ENCODE results near the gene TNKS2. TPM values are rescaled to one million over a fixed set of nuclear protein-coding genes. Genes with fewer than 3 reads are reported as not detected.
"Not testable (repeated sequence)": the region's sequence is repeated elsewhere in the genome, so short reads cannot be mapped to it uniquely, and the experiment has no call there.

Gene TNKS2
- total RNA-seq, 1 experiment from 2014 or later: 54.3 TPM

DNA sequence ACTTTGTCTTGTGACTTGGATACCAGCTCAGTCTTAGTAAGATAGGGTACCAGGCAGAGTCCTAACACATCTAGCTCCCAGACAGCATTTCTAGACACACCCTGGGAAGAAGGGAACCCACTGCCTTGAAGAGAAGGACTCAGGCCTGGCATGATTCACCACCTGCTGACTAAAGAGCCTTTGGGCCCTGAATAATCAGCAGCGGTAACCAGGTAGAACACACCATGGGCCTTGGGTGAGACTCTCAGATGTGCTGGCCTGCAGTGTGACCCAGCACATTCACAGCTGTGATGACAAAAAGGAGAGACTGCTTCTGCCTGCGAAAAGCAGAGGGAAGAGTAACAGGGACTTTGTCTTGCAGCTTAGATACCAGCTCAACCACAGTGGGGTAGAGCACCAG lies 10.4 kb upstream of the TNKS2 start:
- DNase-seq (ENCODE audit: low spot score): no peak
- in situ Hi-C loops (cut with HindIII; ENCODE audit: low sequenced_read_pairs): no loop called here

DNA sequence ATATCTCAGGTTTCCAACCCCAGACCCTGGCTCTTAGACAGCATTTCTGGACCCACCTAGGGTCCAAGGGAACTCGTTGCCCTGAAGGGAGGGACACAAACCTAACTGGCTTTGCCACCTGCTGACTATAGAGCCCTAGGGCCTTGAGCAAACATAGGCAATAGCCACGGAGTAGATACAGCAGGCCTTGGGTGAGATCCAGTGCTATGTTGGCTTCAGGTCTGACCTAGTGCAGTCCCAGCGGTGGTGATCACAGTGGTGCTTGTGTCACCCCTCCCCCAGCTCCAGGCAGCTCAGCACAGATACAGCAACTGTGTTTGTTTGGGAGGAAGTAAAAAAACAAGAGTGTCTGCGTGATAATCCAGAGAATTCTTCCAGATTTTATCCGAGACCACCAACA lies 9.7 kb upstream of the TNKS2 start:
- in situ Hi-C loops (cut with HindIII; ENCODE audit: low sequenced_read_pairs): no loop called here

DNA sequence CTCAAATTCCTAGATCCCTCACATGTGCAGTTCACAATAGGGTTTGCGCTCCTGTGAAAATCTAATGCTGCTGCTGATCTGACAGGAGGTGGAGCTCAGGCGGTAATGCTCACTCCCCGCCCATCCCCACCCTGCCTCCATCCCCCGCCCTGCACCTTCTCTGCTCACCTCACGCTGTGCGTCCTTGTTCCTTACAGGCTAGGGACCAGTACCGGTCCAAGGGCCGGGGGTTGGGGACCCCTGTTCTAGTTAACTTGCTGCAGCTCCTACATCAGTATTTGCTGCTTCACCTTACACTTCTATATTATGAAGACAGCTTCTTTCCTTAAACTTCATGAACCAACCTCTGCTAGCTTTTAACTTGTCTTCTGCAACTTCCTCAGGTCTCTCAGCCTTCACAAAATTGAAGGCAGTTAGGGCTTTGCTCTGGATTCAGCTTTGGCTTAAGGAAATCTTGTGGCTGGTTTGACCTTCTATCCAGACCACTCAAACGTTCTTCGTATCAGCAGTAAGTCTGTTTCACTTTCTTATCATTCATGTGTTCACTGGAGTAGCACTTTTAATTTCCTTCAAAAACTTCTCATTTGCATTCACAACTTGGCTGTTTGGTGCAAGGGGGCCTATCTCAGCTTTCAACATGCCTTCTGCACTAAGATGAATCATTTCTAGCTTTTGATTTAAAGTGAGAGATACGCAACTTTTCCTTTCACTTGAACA lies 1.7 kb upstream of the TNKS2 start:
- DNase-seq (ENCODE audit: low spot score): peak; percentile 81

More for the DNA sequence above, 9.7 kb upstream of the TNKS2 start:
- DNase-seq (ENCODE audit: low spot score): no peak

DNA sequence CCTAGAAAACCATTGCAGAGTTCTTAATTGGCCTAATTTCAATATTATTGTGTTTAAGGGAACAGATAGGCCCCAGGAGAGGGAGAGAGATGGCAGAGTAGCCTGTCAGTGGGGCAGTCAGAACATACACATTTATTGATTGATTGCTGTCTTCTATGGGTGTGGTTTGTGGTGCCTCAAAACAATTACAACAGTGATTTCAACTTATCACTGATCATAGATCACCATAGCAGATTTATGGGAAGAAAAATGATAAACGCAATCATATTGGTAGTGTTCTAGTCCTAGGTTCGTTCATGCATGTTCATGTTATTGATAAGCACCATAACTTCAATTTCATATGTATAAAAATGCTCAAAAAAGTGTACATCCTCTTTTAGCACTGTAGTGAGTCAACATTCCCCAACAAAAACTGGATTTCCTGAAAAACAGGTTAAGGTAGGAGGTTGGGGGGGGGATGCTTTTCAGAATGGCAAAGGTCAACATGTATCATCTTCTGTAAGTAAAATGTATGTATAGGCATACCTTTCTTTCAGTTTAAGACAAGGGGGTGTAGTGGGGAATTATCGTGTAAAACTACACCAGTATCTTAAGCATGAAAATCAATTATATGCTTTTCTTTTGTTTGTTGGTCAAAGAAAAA lies 1.1 kb upstream of the TNKS2 start:
- no peak for DNase-seq (ENCODE audit: low spot score)
- in situ Hi-C loops (cut with HindIII; ENCODE audit: low sequenced_read_pairs): no loop called here

More for the DNA sequence above, 1.7 kb upstream of the TNKS2 start:
- in situ Hi-C loops (cut with HindIII; ENCODE audit: low sequenced_read_pairs): no loop called here

DNA sequence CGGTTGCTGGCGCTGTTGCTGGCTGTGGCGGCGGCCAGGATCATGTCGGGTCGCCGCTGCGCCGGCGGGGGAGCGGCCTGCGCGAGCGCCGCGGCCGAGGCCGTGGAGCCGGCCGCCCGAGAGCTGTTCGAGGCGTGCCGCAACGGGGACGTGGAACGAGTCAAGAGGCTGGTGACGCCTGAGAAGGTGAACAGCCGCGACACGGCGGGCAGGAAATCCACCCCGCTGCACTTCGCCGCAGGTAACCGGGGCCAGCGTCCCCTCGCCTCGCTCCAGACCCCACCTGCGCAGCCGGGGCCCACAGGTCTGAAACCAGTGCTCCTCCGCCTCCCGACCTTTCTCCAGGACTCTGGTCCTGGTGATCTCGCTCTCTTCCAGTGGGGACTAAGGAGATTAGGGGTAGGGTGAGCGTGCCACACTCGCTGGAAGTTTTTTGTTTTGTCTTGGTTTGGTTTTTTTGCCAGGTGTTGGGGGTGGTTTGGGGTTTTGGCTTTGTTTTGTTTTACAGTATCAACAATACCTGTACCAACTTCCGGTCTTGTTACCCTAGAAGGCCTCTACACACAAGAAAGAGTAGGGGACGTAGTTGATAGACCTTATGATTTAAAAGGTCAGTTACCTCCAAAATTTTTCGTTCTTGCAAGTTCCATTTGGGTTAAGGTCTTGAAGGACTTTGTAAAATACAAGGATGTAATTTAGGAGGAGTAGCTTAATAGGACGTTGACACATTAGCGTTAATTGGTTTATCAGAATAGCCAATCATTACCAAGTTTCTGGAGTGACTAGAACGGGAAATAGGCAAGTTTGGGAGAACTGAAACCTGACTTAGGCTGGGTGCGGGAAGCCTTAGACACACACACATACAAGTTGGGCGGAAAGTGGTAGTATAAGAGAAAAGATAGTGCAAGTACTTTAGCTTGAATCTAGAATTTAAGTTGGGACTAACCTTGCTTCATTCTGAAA lies 704 bp downstream of the TNKS2 start:
- in situ Hi-C loops (cut with HindIII; ENCODE audit: low sequenced_read_pairs): no loop called here
- peak; percentile 54 for DNase-seq (ENCODE audit: low spot score)

DNA sequence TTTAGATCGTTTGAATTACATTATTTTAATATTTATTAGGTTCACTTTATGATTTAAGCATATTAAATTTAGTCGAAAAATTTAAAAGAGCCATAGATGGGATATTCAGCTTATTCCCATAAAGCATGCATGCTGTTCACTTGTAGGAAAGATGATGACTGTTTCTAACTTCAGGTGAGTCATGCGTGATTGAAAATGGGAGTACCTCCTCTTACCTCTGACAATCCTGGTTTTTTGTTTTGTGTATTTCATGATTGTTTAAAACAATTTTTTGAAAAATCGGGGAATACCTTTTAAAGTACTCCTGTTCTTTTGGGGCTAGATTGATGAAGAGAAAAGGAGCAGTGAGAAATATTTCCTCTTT lies 1.4 kb downstream of the TNKS2 start:
- DNase-seq (ENCODE audit: low spot score): no peak
- in situ Hi-C loops (cut with HindIII; ENCODE audit: low sequenced_read_pairs): no loop called here

DNA sequence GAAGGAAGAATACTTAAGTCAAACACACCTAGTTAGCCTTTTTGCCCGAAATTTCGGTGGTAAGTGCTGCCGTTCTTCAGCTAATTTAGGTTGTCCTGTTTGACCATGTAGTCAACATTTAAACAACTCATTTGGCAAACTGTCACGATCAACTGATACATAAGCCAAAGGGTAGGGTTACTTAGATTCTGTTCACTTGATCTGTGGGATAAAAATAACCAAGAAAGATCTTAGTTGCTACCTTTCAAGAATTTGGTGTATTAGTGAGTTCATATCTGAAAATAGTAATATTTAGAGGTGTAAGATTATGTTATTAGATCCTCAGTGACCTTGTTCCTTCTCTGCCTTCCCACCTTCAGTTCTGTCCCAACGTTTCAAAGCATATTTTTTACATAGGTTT lies 2.0 kb downstream of the TNKS2 start:
- in situ Hi-C loops (cut with HindIII; ENCODE audit: low sequenced_read_pairs): no loop called here
- peak; percentile 19 for DNase-seq (ENCODE audit: low spot score)

DNA sequence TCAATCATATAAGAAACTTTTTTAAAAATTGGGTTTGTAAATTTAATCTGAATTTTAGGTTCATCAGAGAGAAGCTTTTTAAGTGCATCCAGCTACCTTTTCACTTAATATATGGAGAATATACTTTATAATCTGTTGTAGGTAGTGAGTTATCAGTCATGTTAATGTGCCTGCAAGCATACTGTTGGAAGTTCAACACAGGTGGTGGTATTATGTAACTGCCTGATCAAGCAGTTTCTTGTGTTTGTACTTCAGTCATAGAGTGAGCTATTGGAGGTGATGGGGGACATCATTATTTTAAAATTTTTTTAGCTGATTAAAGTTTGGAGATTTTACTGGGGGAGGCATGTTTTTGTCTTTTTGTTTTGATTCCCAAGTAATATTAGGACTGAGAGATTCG lies 2.5 kb downstream of the TNKS2 start:
- in situ Hi-C loops (cut with HindIII; ENCODE audit: low sequenced_read_pairs): no loop called here

DNA sequence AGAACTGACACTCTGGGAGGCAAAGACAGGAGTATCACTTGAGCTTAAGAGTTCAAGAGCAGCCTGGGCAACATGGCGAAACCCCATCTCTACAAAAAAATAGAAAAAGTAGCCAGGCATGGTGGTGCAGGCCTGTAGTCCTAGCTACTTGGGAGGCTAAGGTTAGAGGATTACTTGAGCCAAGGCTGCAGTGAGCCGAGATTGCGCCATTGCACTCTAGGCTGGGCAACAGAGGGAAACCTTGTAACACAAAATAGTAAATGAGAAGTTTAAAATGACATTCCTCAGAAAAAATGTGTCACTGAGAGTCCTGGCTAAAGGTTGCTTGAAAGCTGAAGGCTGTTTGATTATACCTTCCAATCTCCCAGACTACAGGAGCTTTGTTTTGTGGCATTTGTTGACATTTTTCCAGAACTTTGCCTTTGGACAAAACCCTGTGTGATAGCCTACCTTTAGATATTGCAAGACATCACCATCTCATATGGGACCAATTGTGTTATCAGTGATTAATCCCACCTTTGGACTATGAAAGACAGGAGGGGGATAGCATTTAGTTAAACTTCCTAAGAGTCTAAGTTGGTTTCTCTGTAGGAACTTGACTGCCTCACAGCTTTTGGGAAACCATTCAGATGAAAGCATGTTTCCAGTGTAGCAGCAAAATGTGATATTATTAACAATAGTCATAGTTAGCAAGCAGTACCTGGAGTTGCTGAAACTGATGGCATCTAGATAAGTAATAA lies 5.3 kb downstream of the TNKS2 start:
- no peak for DNase-seq (ENCODE audit: low spot score)
- in situ Hi-C loops (cut with HindIII; ENCODE audit: low sequenced_read_pairs): no loop called here

More for the DNA sequence above, 2.5 kb downstream of the TNKS2 start:
- DNase-seq (ENCODE audit: low spot score): peak; percentile 64

DNA sequence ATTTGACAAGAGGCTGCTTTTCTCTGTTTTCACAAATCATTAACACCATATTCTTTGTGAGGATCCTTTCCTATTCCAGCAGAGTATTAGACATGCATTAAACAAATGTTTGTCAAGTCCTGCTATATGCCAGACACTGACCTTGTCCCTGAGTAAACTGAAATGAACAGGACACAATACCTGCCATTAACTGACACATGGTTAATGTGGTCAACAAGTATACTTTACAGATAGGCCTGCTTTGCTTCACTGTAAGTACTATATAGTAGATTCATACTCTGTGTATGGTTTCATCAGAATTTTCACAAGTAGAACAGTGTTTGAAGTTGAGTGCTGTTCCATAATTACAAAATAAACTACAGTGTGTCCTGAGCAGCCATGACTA lies 5.9 kb downstream of the TNKS2 start:
- no peak for DNase-seq (ENCODE audit: low spot score)
- in situ Hi-C loops (cut with HindIII; ENCODE audit: low sequenced_read_pairs): no loop called here

DNA sequence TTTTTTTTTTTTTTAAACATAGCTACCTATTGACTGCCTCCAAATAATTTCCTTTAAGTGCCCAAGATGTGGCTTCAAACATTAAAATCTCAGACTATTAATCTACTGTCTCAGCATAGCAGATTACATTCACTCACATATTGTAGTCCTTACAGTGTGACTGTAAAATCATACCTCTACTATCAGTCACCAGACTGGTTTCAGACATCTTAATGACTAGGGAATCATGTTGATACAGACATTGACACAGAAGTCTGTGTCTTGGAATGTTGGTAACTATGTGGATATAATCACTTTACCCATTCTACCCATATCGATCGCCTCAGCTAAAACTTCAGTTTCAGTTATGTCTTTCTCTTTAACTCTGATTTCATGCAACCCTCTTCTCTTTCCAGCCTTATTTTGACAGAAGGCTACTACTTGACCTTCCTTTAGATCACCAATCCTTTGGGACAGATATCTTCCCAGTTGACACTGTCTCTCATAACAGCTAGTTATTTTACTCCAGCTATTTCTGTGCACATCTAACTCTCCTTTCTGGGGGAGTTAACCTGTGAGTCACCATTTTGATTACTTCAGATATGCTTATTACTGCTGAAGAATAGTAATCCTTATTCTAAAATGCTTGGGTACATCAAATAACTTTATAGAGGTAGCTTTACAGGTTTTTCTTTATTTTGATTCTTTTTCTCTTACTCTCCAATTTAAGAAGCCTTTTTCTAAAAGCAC lies 7.0 kb downstream of the TNKS2 start:
- in situ Hi-C loops (cut with HindIII; ENCODE audit: low sequenced_read_pairs): no loop called here

DNA sequence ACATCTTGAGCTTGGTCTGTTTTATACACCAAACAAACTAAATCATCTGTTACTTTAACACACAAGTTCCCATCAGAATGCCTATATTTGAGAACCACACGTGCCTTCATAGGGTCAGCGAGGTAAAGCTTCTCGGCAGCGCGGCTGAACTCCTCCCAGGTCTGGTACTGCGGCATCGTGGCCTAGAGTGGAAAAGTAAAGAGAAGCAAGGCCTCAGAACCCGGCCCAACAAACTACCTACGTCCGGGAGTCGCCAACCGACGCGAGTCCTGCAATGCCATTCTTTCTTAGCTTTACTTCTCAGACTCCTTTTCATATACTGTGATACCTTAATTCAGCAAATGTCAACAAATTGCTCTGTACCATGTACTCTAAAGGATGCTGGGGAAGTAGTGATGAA lies 9.0 kb downstream of the TNKS2 start:
- in situ Hi-C loops (cut with HindIII; ENCODE audit: low sequenced_read_pairs); DNase-seq (ENCODE audit: low spot score): not testable (repeated sequence)

More for the DNA sequence above, 7.0 kb downstream of the TNKS2 start:
- no peak for DNase-seq (ENCODE audit: low spot score)

DNA sequence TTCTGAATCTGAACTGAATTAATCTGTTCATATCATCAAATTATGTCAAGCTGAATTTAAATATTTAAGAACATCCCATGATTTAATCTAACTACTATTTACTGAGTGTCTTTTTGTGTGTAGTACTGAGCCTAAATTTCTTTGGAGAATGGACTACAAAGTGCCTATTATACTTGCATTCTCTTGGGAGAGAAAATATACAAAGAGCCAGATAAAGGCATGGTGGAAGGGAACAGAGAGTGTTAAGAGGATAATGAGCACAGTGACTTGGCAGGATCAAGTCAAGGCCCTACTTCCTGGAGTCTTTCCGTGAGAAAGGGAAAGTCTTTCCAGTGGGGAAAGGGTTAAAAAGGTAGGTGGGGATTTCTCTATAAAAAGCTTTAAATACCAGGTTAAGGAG lies 15.0 kb downstream of the TNKS2 start:
- DNase-seq (ENCODE audit: low spot score): no peak
- in situ Hi-C loops (cut with HindIII; ENCODE audit: low sequenced_read_pairs): no loop called here

DNA sequence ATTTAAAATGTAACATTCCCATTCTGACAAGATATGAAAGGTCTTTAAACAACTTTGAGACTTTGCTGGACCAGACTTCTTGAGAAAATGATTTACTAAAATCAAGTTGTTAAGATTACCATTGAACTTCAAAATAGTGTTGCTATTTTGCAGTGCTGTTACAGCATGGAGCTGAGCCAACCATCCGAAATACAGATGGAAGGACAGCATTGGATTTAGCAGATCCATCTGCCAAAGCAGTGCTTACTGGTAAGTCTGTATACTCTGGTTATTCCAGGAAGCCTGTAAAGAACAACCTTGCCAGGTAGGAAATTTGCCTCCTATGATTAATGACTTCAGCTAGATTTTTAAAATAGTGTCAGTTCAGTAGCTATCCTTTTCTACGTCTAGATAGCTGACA lies 18.8 kb downstream of the TNKS2 start:
- in situ Hi-C loops (cut with HindIII; ENCODE audit: low sequenced_read_pairs): no loop called here
- DNase-seq (ENCODE audit: low spot score): peak; percentile 60

DNA sequence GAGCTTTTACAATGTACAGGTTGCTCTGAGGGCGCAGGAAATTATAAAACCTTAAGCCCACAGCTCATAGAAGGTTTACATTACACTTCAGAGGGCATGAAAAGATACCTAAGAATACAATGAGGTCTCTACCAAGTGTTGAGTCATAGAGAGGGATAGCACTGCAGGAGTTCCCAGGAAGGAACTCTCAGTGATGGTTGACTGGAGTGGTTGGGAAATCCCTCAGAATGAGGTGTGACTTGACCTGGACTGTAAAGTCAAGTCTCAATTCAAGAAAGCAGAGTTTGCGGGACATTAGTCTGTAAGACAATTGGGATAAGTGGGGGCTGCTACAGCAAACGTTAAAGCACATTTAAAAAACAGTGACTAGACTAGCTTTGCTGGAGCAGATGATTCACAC lies 21.9 kb downstream of the TNKS2 start:
- in situ Hi-C loops (cut with HindIII; ENCODE audit: low sequenced_read_pairs): no loop called here
- no peak for DNase-seq (ENCODE audit: low spot score)

DNA sequence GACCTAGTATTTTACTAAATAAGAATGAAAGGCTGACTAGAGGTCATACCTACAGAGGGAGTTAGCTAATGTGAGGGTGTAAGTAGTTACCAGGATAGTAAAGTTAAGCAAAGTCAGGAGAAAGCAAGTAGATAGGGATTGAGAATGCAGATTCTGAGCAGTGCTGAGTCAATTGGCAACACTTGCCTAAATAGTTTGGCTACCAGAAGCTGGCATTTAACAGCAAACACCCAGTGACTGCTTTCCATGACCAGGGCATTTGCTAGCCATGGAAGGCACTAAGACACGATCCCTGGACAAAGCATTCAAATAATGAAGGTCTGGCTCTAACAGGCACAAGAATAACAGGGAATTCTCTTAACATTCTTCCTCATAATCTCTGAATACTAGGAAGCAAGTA lies 25.9 kb downstream of the TNKS2 start:
- in situ Hi-C loops (cut with HindIII; ENCODE audit: low sequenced_read_pairs): no loop called here
- DNase-seq (ENCODE audit: low spot score): no peak

DNA sequence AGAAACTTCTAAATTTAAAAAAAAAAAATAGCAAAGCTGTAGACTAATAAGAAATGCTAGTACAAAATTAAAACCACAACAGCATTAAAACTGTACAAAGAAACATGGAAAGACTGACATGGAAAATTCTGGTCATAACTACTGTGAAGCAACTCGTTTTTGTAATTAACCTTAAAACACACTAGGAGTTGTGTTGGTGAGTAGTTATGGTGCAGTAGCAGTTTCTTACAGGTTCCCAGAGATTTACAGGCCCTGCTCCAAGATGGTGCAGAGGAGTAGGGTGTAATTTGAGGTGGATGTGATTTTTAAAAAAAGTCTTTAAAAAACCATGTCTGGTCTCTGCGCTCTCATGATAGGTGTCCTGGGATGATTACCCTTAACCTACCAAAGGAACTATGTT lies 31.0 kb downstream of the TNKS2 start:
- no peak for DNase-seq (ENCODE audit: low spot score)
- in situ Hi-C loops (cut with HindIII; ENCODE audit: low sequenced_read_pairs): no loop called here

DNA sequence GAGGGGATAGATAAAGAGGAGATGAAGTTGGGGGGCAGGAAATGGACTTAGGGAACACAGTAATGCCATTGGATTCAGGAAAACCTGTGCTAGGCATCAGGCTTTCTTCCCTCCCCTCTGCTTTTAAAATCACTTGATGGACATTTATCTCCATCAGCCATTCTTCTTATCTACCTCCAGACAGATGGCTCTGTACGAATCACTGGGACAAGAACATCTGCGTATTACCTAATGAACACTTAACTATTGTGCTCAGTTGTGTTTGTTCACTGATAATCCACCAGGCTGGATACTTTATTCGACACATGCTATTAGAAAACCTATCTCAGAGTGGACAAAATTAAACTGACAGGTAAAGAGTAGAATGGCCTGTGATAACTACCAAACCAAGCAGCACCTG lies 40.0 kb downstream of the TNKS2 start:
- no peak for DNase-seq (ENCODE audit: low spot score)
- in situ Hi-C loops (cut with HindIII; ENCODE audit: low sequenced_read_pairs): no loop called here

DNA sequence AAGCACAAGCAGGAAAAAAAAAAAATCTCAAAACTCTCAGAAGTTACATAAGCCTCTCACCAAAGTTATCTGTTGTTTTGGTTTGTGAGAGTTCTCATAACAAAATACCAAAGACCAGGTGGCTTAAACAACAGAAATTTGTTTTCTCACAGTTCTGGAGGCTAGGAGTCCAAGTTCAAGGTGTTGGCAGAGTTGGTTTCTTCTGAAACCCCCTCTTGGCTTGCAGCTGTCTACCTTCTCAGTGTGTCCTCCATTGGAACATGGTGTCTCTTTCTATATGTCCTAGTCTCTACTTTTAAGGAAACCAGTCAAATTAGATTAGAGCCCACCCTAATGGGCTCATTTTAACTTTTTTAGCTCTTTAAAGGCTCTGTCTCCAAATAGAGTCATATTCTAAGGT lies 44.9 kb downstream of the TNKS2 start:
- no peak for DNase-seq (ENCODE audit: low spot score)
- in situ Hi-C loops (cut with HindIII; ENCODE audit: low sequenced_read_pairs): no loop called here
